SU-DHL-6 (cell line): ENCODE data around the gene MYRFL.

Source experiments
- H2AFZ ChIP-seq: fragments of 200-600 bp; sonication (generic); 2 replicates; pipeline ENCODE4 v1.6.1; 2014; ENCODE audit warnings: low read depth, mild to moderate bottlenecking, moderate library complexity, mixed read lengths, antibody characterized with exemption, low read length; ENCODE audit not compliant: severe bottlenecking
- H3F3A ChIP-seq: fragments of 200-600 bp; shearing (Covaris generic); 2 replicates; pipeline ENCODE4 v1.6.0; 2016; ENCODE audit warnings: antibody characterized with exemption, mild to moderate bottlenecking; ENCODE audit not compliant: insufficient read depth
- H3K27ac ChIP-seq: fragments of 200-600 bp; sonication (generic); 2 replicates; pipeline ENCODE4 v1.5.1; 2016; ENCODE audit warnings: low read depth, mild to moderate bottlenecking, low read length, moderate library complexity, mixed read lengths
- H3K27me3 ChIP-seq: fragments of 200-600 bp; sonication (generic), shearing (Covaris generic); 2 replicates; pipeline ENCODE4 v1.6.0; 2014; ENCODE audit warnings: mild to moderate bottlenecking, low read length
- H3K36me3 ChIP-seq: fragments of 200-600 bp; sonication (generic); 2 replicates; pipeline ENCODE4 v1.6.1; 2014; ENCODE audit warnings: mild to moderate bottlenecking, low read length, mixed read lengths
- H3K4me2 ChIP-seq: fragments of 300-600, 200-600 bp; shearing (Covaris generic), sonication (generic); 2 replicates; pipeline ENCODE4 v1.6.0; 2014; ENCODE audit warnings: low read length, low read depth, mild to moderate bottlenecking; ENCODE audit not compliant: poor library complexity, severe bottlenecking
- H3K4me3 ChIP-seq: fragments of 200-600 bp; sonication (generic); 2 replicates; pipeline ENCODE4 v1.5.1; 2014; ENCODE audit warnings: antibody characterized with exemption, low read length, mild to moderate bottlenecking, mixed read lengths; ENCODE audit not compliant: insufficient read depth, poor library complexity, severe bottlenecking
- H3K79me2 ChIP-seq: fragments of 200-600 bp; sonication (generic); 2 replicates; pipeline ENCODE4 v1.6.1; 2014; ENCODE audit warnings: mild to moderate bottlenecking, low read length, moderate library complexity; ENCODE audit not compliant: insufficient read depth
- H3K9ac ChIP-seq: fragments of 200-600 bp; sonication (generic); 2 replicates; pipeline ENCODE4 v1.7.0; 2014; ENCODE audit warnings: mild to moderate bottlenecking, low read length
- H3K9me2 ChIP-seq: fragments of 200-600 bp; sonication (generic); replicated peaks from 2 replicates; pipeline ENCODE4 v1.6.1; 2014; ENCODE audit warnings: low read length; ENCODE audit not compliant: insufficient read depth
- H3K9me3 ChIP-seq: fragments of 200-600 bp; sonication (generic); 2 replicates; pipeline ENCODE4 v1.6.1; 2014; ENCODE audit warnings: low read length, mixed read lengths; ENCODE audit not compliant: insufficient read depth
- H4K20me1 ChIP-seq: fragments of 200-600 bp; sonication (generic); 2 replicates; pipeline ENCODE4 v1.6.1; 2014; ENCODE audit warnings: low read depth, mild to moderate bottlenecking, antibody characterized with exemption, low read length, moderate library complexity, mixed read lengths
- EZH2phosphoT487 ChIP-seq: fragments of 200-600 bp; sonication (generic), shearing (Covaris generic); conservative IDR thresholded peaks from 2 replicates; pipeline ENCODE4 v1.6.1; 2018; ENCODE audit warnings: mild to moderate bottlenecking, antibody characterized with exemption, low read length, moderate library complexity, mixed read lengths
- TF ChIP-seq, protein P1 (sequence below): fragments of 200-600 bp; sonication (generic); IDR thresholded peaks from one replicate; pipeline ENCODE4 v1.5.1; 2017; ENCODE audit warnings: antibody characterized with exemption, mild to moderate bottlenecking, low read length, moderate library complexity; ENCODE audit not compliant: insufficient read depth, poor library complexity, severe bottlenecking

MYRFL gene

DNA sequence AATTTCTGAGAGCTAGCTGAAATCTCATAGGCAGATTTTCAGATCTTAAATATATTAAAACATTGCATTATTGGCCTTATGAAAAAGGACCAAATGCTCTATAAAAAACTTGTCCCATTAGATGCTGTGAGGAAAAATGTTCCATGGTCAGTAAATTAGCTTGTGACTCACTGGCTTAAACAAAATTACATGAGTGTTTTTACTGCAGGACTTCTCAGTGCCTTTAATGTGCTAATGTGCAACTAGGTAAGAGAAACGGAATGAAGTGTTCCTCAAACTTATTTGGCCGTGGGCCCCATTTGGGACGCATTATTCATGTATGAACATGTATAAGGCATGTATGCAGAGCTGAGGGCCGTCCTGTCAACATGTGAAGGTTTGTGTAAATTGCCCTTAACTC lies 41.7 kb downstream of the MYRFL start:
- Histone ChIP-seq H3K9ac (no peak overlapping the region), H3K27ac (no peak overlapping the region), H3K4me3 (no peak overlapping the region), H3K9me3 (no peaks in the 10 kb centered on the region), H3K36me3 (no peaks in the 10 kb centered on the region), H2AFZ (no peak overlapping the region), H3K9me2 (no peaks in the 10 kb centered on the region), H3F3A (no peaks in the 10 kb centered on the region), H3K27me3 (no peaks in the 10 kb centered on the region), H3K4me2 (no peak overlapping the region), H3K79me2 (no peaks in the 10 kb centered on the region), H4K20me1 (no peaks in the 10 kb centered on the region)
- TF ChIP-seq, protein P1, sequence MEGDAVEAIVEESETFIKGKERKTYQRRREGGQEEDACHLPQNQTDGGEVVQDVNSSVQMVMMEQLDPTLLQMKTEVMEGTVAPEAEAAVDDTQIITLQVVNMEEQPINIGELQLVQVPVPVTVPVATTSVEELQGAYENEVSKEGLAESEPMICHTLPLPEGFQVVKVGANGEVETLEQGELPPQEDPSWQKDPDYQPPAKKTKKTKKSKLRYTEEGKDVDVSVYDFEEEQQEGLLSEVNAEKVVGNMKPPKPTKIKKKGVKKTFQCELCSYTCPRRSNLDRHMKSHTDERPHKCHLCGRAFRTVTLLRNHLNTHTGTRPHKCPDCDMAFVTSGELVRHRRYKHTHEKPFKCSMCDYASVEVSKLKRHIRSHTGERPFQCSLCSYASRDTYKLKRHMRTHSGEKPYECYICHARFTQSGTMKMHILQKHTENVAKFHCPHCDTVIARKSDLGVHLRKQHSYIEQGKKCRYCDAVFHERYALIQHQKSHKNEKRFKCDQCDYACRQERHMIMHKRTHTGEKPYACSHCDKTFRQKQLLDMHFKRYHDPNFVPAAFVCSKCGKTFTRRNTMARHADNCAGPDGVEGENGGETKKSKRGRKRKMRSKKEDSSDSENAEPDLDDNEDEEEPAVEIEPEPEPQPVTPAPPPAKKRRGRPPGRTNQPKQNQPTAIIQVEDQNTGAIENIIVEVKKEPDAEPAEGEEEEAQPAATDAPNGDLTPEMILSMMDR = no peak
- no peak for TF ChIP-seq EZH2phosphoT487

DNA sequence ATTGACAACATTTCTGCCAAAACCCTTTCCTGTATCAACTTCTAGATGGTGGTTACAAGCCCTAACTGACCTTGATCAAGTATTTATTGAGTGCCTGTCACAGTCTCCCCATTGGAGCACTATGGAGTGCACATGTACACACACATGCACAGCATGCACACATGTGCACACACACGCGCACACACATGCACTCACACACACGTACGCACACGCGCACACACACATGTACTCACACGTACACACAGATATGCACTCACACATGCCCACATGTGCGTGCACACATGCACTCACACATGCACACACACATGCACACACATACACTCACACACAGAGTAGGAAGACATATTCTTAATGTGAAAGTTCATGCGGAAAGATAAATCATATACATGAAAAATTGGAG lies 43.7 kb downstream of the MYRFL start:
- H3K36me3 ChIP-seq = no peaks in the 10 kb centered on the region
- no peak overlapping the region for H3K4me3 ChIP-seq
- H3F3A ChIP-seq = no peaks in the 10 kb centered on the region
- H3K27ac ChIP-seq = no peak overlapping the region
- H3K79me2 ChIP-seq = no peaks in the 10 kb centered on the region
- H3K9me3 ChIP-seq = no peaks in the 10 kb centered on the region
- H3K9me2 ChIP-seq = no peaks in the 10 kb centered on the region
- no peak overlapping the region for H3K4me2 ChIP-seq
- no peaks in the 10 kb centered on the region for H3K27me3 ChIP-seq
- H3K9ac ChIP-seq = no peak overlapping the region
- TF ChIP-seq, protein P1 = no peak
- no peak overlapping the region for H2AFZ ChIP-seq
- H4K20me1 ChIP-seq = no peaks in the 10 kb centered on the region

DNA sequence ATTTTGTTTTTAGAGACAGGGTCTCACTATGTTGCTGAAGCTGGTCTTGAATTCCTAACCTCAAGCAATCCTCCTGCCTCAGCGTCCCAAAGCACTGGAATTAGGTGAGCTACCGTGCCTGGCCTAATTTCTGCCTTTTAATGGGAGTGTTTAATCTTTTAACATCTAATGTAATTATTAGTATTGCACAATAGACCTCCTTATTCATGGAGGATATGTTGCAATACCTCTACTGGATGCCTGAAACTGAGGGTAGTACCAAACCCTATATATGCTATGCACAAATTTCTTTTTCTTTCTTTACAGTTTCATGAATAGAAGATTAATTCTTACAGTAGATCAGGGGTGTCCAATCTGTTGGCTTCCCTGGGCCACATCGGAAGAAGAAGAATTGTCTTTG lies 47.8 kb downstream of the MYRFL start:
- Histone ChIP-seq H3K9me2 (no peaks in the 10 kb centered on the region), H3K27ac (no peak overlapping the region), H2AFZ (no peak overlapping the region), H3K4me2 (no peak overlapping the region), H3K9me3 (no peaks in the 10 kb centered on the region), H3K36me3 (no peaks in the 10 kb centered on the region), H3K27me3 (no peaks in the 10 kb centered on the region), H3K4me3 (no peak overlapping the region), H3K9ac (no peak overlapping the region), H3F3A (no peaks in the 10 kb centered on the region), H4K20me1 (no peaks in the 10 kb centered on the region), H3K79me2 (no peaks in the 10 kb centered on the region)
- TF ChIP-seq EZH2phosphoT487 = no peak
- TF ChIP-seq, protein P1 = no peak

DNA sequence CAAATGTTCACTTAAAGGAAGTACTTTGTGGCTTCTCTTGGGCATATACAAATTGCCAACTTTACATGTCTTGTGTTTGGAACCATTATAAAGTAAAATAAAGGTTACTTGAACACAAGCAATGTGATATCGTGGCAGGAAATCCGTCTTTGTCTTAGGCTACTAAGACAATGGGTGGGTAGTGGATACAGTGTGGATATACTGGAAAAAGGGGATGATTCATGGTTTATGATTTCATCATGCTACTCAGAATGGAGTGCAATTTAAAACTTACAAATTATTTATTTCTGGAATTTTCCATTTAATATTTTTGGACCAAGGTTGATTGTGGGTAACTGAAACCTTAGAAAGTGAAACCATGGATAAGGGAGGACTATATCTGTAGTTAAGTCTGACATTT lies 48.4 kb downstream of the MYRFL start:
- TF ChIP-seq, protein P1 = no peak
- TF ChIP-seq EZH2phosphoT487 = no peak
- Histone ChIP-seq H3K9ac (no peak overlapping the region), H3K4me2 (no peak overlapping the region), H2AFZ (no peak overlapping the region), H3K79me2 (no peaks in the 10 kb centered on the region), H3F3A (no peaks in the 10 kb centered on the region), H3K27me3 (no peaks in the 10 kb centered on the region), H3K36me3 (no peaks in the 10 kb centered on the region), H3K9me2 (no peaks in the 10 kb centered on the region), H3K27ac (no peak overlapping the region), H3K4me3 (no peak overlapping the region), H4K20me1 (no peaks in the 10 kb centered on the region), H3K9me3 (no peaks in the 10 kb centered on the region)
